HepG2 (cell line): ENCODE measurements around the gene AKR1A1. TPM values are rescaled to one million over a fixed set of nuclear protein-coding genes. Genes with fewer than 3 reads are reported as not detected.

Source experiments
- ATAC-seq: fragments of 200-7000 bp; cut with Tn5 transposase; 3 replicates; pipeline ENCODE4 v1.9.1; 2020; ENCODE audit warnings: mild to moderate bottlenecking, moderate library complexity
- BruUV-seq: library from RNA; stranded (reverse); fragments of 400-500 nt; replicated peaks from 2 replicates; lab custom pipeline; 2021; lab: Mats Ljungman, UMichigan
- CTCF ChIA-PET: fragments of 300-600 bp; formaldehyde crosslinking; extraction: SDS; loops from one replicate; lab custom pipeline; 2021; ENCODE audit warnings: low total read pairs, inconsistent platforms, low intra/inter-chr PET ratio; lab: Yijun Ruan, JAX
- POLR2A ChIA-PET: fragments of 350-600 bp; sonication (Branson Sonifier 250); formaldehyde crosslinking; loops from one replicate; lab custom pipeline; 2020; ENCODE audit warnings: antibody characterized with exemption, inconsistent platforms; lab: Yijun Ruan, JAX
- DNase-seq: peaks from one replicate; pipeline ENCODE4 v3.0.0-alpha.2; 2015; ENCODE audit warnings: low spot score
- FAIRE-seq: peaks from 3 replicates; lab custom pipeline; 2011; peaks lifted over from hg19 to GRCh38; lab: Jason Lieb, UNC
- H2AFZ ChIP-seq: one replicate; pipeline ENCODE4 v1.6.1; 2011; ENCODE audit warnings: low read length, inconsistent platforms
- H3K27ac ChIP-seq: fragments of 300-600 bp; 3 replicates; pipeline ENCODE4 v1.8.0; 2011; ENCODE audit warnings: mixed run types, mild to moderate bottlenecking, mixed read lengths, low read length, inconsistent platforms; ENCODE audit not compliant: insufficient read depth; ENCODE audit errors: extremely low read length
- H3K27me3 ChIP-seq, 2 experiments: fragments of 200-600 bp in 1 of 2; 2 replicates in 1 of 2; 3 replicates in 1 of 2; pipeline versions ENCODE4 v1.6.0 to v1.8.0; 2011; ENCODE audit warnings: low read length in 2 of 2, mild to moderate bottlenecking in 2 of 2, moderate library complexity in 2 of 2, inconsistent platforms in 1 of 2; ENCODE audit not compliant: insufficient read depth in 2 of 2, control insufficient read depth in 1 of 2
- H3K36me3 ChIP-seq, 2 experiments: fragments of 200-600 bp in 1 of 2; replicated peaks in 1 of 2; 2 replicates in 1 of 2; 3 replicates in 1 of 2; pipeline versions ENCODE4 v1.5.1 to v1.8.0; 2011; ENCODE audit warnings: low read length in 2 of 2, inconsistent platforms in 1 of 2; ENCODE audit not compliant: insufficient read depth in 2 of 2, control insufficient read depth in 1 of 2
- H3K4me1 ChIP-seq: 2 replicates; pipeline ENCODE4 v1.5.1; 2012; ENCODE audit warnings: low read length, inconsistent platforms; ENCODE audit not compliant: insufficient read depth
- H3K4me2 ChIP-seq: 2 replicates; pipeline ENCODE4 v1.6.0; 2011; ENCODE audit warnings: low read depth, low read length, inconsistent platforms
- H3K4me3 ChIP-seq, 3 experiments: fragments of 200-600 bp in 1 of 3; sonication (generic), shearing (Covaris generic) in 1 of 3; replicated peaks in 1 of 3; 2 replicates each; pipeline ENCODE4 v1.5.1; 2011 to 2016; ENCODE audit warnings: low read length in 3 of 3, inconsistent platforms in 2 of 3, low read depth in 2 of 3, mild to moderate bottlenecking in 2 of 3, control low read depth in 1 of 3, mixed read lengths in 1 of 3; ENCODE audit not compliant: insufficient read depth in 1 of 3
- H3K79me2 ChIP-seq: one replicate; pipeline ENCODE4 v1.6.1; 2011; ENCODE audit warnings: low read length, inconsistent platforms; ENCODE audit not compliant: insufficient read depth
- H3K9ac ChIP-seq: 2 replicates; pipeline ENCODE4 v1.6.0; 2011; ENCODE audit warnings: mild to moderate bottlenecking, low read depth, low read length, inconsistent platforms; ENCODE audit not compliant: insufficient read depth
- H3K9me3 ChIP-seq: 2 replicates; pipeline ENCODE4 v1.5.1; 2012; ENCODE audit warnings: mild to moderate bottlenecking, low read length
- H4K20me1 ChIP-seq: 2 replicates; pipeline ENCODE4 v1.6.0; 2011; ENCODE audit warnings: inconsistent platforms, mild to moderate bottlenecking, low read length, moderate library complexity; ENCODE audit not compliant: insufficient read depth
- AGO2 ChIP-seq: fragments of 200-400 bp; formaldehyde crosslinking; optimal IDR thresholded peaks from 2 replicates; pipeline ENCODE3; 2017; ENCODE audit warnings: mild to moderate bottlenecking, low read depth, low read length, moderate library complexity
- CC2D1A ChIP-seq: sonication (generic); formaldehyde crosslinking; IDR thresholded peaks from 2 replicates; pipeline ENCODE4 v1.8.1; 2023; ENCODE audit warnings: mild to moderate bottlenecking, missing genetic modification reagents
- CHD2 ChIP-seq: IDR thresholded peaks from 2 replicates; pipeline ENCODE4 v1.6.1; 2011; ENCODE audit warnings: low read depth, low read length, improper control_type of control experiment
- HDAC2 ChIP-seq: sonication (generic); formaldehyde crosslinking; IDR thresholded peaks from 2 replicates; pipeline ENCODE4 v1.4.0; 2020; ENCODE audit warnings: missing genetic modification reagents
- IKZF1 ChIP-seq: fragments of 450-650 bp; IDR thresholded peaks from 2 replicates; pipeline ENCODE4 v1.7.1; 2016
- IRX3 ChIP-seq: sonication (generic); formaldehyde crosslinking; IDR thresholded peaks from 2 replicates; pipeline ENCODE4 v1.8.1; 2023; ENCODE audit warnings: mild to moderate bottlenecking, low read depth, missing genetic modification reagents, borderline replicate concordance
- KAT8 ChIP-seq: IDR thresholded peaks from 2 replicates; pipeline ENCODE4 v1.6.1; 2016; ENCODE audit warnings: missing genetic modification reagents, missing compliant biosample characterization
- KDM5B ChIP-seq: sonication (generic); formaldehyde crosslinking; IDR thresholded peaks from 2 replicates; pipeline ENCODE4 v1.4.0; 2020; ENCODE audit warnings: missing genetic modification reagents, mild to moderate bottlenecking, borderline replicate concordance
- NBN ChIP-seq: fragments of 450-650 bp; conservative IDR thresholded peaks from 2 replicates; pipeline ENCODE4 v1.6.1; 2017
- NR2C2 ChIP-seq: sonication (generic); formaldehyde crosslinking; IDR thresholded peaks from 2 replicates; pipeline ENCODE4 v1.4.0; 2020; ENCODE audit warnings: missing genetic modification reagents, mild to moderate bottlenecking, moderate library complexity, borderline replicate concordance
- PPARG ChIP-seq: conservative IDR thresholded peaks from 2 replicates; pipeline ENCODE4 v1.6.1; 2016; ENCODE audit warnings: missing biosample characterization, missing genetic modification reagents
- RFX3 ChIP-seq: IDR thresholded peaks from 2 replicates; pipeline ENCODE4 v1.6.1; 2016; ENCODE audit warnings: missing biosample characterization, missing genetic modification reagents
- SNAPC4 ChIP-seq: sonication (generic); formaldehyde crosslinking; IDR thresholded peaks from 2 replicates; pipeline ENCODE4 v1.4.0; 2020; ENCODE audit warnings: mild to moderate bottlenecking, missing genetic modification reagents
- STAG1 ChIP-seq: sonication (generic); formaldehyde crosslinking; IDR thresholded peaks from 2 replicates; pipeline ENCODE4 v1.4.0; 2020; ENCODE audit warnings: missing genetic modification reagents
- TP53 ChIP-seq: sonication (generic); formaldehyde crosslinking; conservative IDR thresholded peaks from 2 replicates; pipeline ENCODE4 v1.4.0; 2020; ENCODE audit warnings: missing genetic modification reagents
- U2AF1 ChIP-seq: fragments of 200-400 bp; formaldehyde crosslinking; optimal IDR thresholded peaks from 2 replicates; pipeline ENCODE3; 2017; ENCODE audit warnings: mild to moderate bottlenecking, low read depth, low read length
- ZC3H13 ChIP-seq: sonication (generic); formaldehyde crosslinking; IDR thresholded peaks from 2 replicates; pipeline ENCODE4 v1.8.1; 2023; ENCODE audit warnings: mild to moderate bottlenecking, missing genetic modification reagents, moderate library complexity
- ZFAT ChIP-seq: sonication (generic); formaldehyde crosslinking; conservative IDR thresholded peaks from 2 replicates; pipeline ENCODE4 v1.8.1; 2023; ENCODE audit warnings: missing genetic modification reagents, inconsistent platforms
- ZFYVE20 ChIP-seq: sonication (generic); formaldehyde crosslinking; IDR thresholded peaks from 2 replicates; pipeline ENCODE4 v1.8.0; 2023; ENCODE audit warnings: low read depth, mild to moderate bottlenecking, moderate library complexity, missing genetic modification reagents, borderline replicate concordance
- ZNF225 ChIP-seq: sonication (generic); formaldehyde crosslinking; IDR thresholded peaks from 2 replicates; pipeline ENCODE4 v1.4.0; 2020; ENCODE audit warnings: mild to moderate bottlenecking, missing genetic modification reagents
- ZNF430 ChIP-seq: sonication (generic); formaldehyde crosslinking; IDR thresholded peaks from 2 replicates; pipeline ENCODE4 v1.9.0; 2021; ENCODE audit warnings: mild to moderate bottlenecking, missing genetic modification reagents
- ZNF781 ChIP-seq: sonication (generic); formaldehyde crosslinking; IDR thresholded peaks from 2 replicates; pipeline ENCODE4 v1.5.1; 2020; ENCODE audit warnings: borderline replicate concordance, mild to moderate bottlenecking, missing genetic modification reagents; ENCODE audit errors: not compliant biosample characterization
- ZNF883 ChIP-seq: sonication (generic); formaldehyde crosslinking; IDR thresholded peaks from 2 replicates; pipeline ENCODE4 v1.5.1; 2020; ENCODE audit warnings: mild to moderate bottlenecking, missing genetic modification reagents; ENCODE audit errors: not compliant biosample characterization
- ZSCAN22 ChIP-seq: sonication (generic); formaldehyde crosslinking; IDR thresholded peaks from 2 replicates; pipeline ENCODE4 v1.4.0; 2020; ENCODE audit warnings: mild to moderate bottlenecking, missing genetic modification reagents
- WGBS: methylation state at CpG from one replicate; pipeline ENCODE4 v1.1.6; 2017; ENCODE audit warnings: low lambda C conversion rate; 5-methylcytosine and 5-hydroxymethylcytosine counted together
- in situ Hi-C: cut with HindIII; loops from 2 replicates; pipeline ENCODE4 v1.10.0; 2017; ENCODE audit warnings: low pct_unique_long_range_greater_than_20kb; ENCODE audit not compliant: extremely low pct_ligation_motif_present
- intact Hi-C: fragments of 100-400 bp; cut with micrococcal nuclease; formaldehyde crosslinking; loops from one replicate; pipeline ENCODE4 v1.10.0; 2022; ENCODE audit not compliant: unreplicated experiment
- polyA plus RNA-seq, 8 experiments: library from polyadenylated mRNA; depleted of rRNA in 3 of 8; stranded (reverse) in 7 of 8; unstranded in 1 of 8; fragments of >200 nt; fragmentation: Illumina TruSeq in 4 of 8; extraction: Trizol in 4 of 8; gene quantifications; 2 replicates each; pipeline versions ENCODE4 v1.2.1 to v1.2.3, GENCODE V29; 2011 to 2016; ENCODE audit warnings: low read depth in 4 of 8, missing spikeins in 1 of 8, mixed read lengths in 1 of 8; ENCODE audit not compliant: insufficient read depth in 1 of 8
- total RNA-seq, 5 experiments: library from RNA; depleted of rRNA; stranded (reverse); fragments of >200 nt; fragmentation: Illumina TruSeq; extraction: Trizol; gene quantifications; 2 replicates each; pipeline ENCODE4 v1.2.3, GENCODE V29; 2016; ENCODE audit warnings: low read depth in 1 of 5

AKR1A1 gene
- total and polyA plus RNA-seq, 2 of the 13 experiments (the other 11 are each of a cell fraction or from before 2014, with no cell fraction given), result 181 to 217 TPM

GRCh38 chr1:45542591-45542990 lies 8.0 kb upstream of the AKR1A1 start:
- Histone ChIP-seq H3K4me1 (peaks cover 50% of the 10 kb centered on the region), H3K9ac (peak overlapping the region; percentile 36), H4K20me1 (no peaks in the 10 kb centered on the region), H3K27ac (peak overlapping the region; percentile 69), H3K27me3 (no peaks in the 10 kb centered on the region), H3K4me2 (peak overlapping the region; percentile 71), H3K36me3 (no peaks in the 10 kb centered on the region), H3K79me2 (no peaks in the 10 kb centered on the region), H3K9me3 (no peaks in the 10 kb centered on the region), H3K4me3 (peak overlapping the region in 1 of 3 experiments; percentile 5; a peak in 2 of 6 replicates), H2AFZ (no peak overlapping the region)
- FAIRE-seq (peak; percentile 95), DNase-seq (peak; percentile 90), ATAC-seq (peak; percentile 67)
- in situ Hi-C loops, result no loop called here
- intact Hi-C loops, result no loop called here
- WGBS, result 0% methylated on average over 4 of the region's 4 CpGs
- POLR2A ChIA-PET, result interaction anchor here (0.5 to 29.7 kb wide), 12 partner anchors 9 to 743 kb away, joined by 3 to 690 read pairs (median 6); partner anchors contain the start of genes AKR1A1, CCDC163, MMACHC and MUTYH
- CTCF ChIA-PET, result no interaction called here
- no TSS peak for BruUV-seq
- TF ChIP-seq KAT8, result no peak; the same call in 1 of the 2 replicates
- no peak for TF ChIP-seq RFX3 (CRISPR knock-in tag)
- no peak for TF ChIP-seq ZSCAN22
- no peak for TF ChIP-seq U2AF1
- no peak for TF ChIP-seq NBN
- TF ChIP-seq ZNF883, result no peak
- no peak for TF ChIP-seq ZC3H13 (CRISPR knock-in tag)
- TF ChIP-seq NR2C2 (CRISPR knock-in tag), result peak; percentile 60
- no peak for TF ChIP-seq KDM5B (CRISPR knock-in tag)
- TF ChIP-seq AGO2, result no peak
- no peak for TF ChIP-seq ZFAT (CRISPR knock-in tag)
- no peak for TF ChIP-seq ZNF781 (CRISPR knock-in tag)
- TF ChIP-seq IRX3 (CRISPR knock-in tag), result no peak
- no peak for TF ChIP-seq ZNF225
- no peak for TF ChIP-seq ZNF430 (CRISPR knock-in tag)
- no peak for TF ChIP-seq ZFYVE20 (CRISPR knock-in tag)
- no peak for TF ChIP-seq SNAPC4 (CRISPR knock-in tag)
- peak; percentile 60; the same call in 1 of the 2 replicates for TF ChIP-seq PPARG
- no peak for TF ChIP-seq CC2D1A (CRISPR knock-in tag)
- peak; percentile 82; the same call in 1 of the 2 replicates for TF ChIP-seq HDAC2 (CRISPR knock-in tag)
- no peak for TF ChIP-seq IKZF1
- peak; percentile 16; the same call in 1 of the 2 replicates for TF ChIP-seq STAG1 (CRISPR knock-in tag)
- no peak for TF ChIP-seq TP53 (CRISPR knock-in tag)
- no peak for TF ChIP-seq CHD2
